Central memory CD4-positive, alpha-beta T cell (primary cell): ENCODE results near the gene RASGEF1C.

ENCODE experiments used
- DNase-seq: peaks from one replicate; pipeline ENCODE4 v3.0.0; 2022

Gene RASGEF1C

DNA sequence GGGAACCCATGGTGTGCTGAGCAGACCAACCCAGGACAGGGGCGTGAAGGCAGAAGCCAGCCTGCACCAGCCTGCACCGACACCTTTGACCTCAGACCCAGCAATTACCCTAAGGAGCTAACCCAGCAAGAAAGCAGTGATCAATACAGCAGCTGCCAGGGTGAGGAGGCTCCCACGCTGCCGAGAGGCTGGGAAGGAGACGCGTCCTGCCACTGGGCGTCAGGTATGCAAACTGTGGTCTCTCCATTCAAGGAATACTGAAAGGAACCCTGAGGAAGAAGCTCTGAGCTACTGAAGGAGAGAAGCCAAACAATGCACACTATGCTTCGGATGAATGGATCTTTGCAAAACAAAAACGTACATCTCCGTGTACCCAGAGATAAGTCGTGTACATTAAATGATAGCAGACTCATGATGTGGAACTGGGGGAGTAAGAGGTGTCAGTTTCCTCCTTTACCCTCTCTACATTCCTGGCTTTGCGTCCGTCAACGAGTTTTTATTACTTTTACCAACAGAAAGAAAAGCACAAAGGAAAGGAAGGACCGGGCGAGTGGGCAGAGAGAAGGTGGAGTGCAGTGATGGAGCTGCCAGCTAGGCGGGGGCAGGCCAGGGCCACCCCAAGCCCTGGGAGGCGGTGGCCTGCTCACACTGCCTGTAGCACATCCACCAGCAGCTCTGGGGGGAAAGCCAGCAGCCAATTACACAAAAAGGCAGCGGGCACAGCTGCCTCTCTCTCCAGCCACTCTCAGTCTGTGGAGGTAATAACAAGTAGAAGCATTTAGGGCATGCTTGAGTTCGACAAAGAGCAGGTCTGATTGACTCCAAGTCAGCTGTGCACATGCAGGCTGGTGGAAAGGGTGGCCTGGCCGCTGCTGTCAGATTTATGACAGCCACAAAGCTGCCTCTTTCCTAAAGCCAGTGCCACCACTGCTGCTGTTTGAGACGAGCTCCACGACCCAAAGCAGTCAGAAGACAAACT, 29.3 kb downstream of the RASGEF1C start:
- DNase-seq, result no peak

DNA sequence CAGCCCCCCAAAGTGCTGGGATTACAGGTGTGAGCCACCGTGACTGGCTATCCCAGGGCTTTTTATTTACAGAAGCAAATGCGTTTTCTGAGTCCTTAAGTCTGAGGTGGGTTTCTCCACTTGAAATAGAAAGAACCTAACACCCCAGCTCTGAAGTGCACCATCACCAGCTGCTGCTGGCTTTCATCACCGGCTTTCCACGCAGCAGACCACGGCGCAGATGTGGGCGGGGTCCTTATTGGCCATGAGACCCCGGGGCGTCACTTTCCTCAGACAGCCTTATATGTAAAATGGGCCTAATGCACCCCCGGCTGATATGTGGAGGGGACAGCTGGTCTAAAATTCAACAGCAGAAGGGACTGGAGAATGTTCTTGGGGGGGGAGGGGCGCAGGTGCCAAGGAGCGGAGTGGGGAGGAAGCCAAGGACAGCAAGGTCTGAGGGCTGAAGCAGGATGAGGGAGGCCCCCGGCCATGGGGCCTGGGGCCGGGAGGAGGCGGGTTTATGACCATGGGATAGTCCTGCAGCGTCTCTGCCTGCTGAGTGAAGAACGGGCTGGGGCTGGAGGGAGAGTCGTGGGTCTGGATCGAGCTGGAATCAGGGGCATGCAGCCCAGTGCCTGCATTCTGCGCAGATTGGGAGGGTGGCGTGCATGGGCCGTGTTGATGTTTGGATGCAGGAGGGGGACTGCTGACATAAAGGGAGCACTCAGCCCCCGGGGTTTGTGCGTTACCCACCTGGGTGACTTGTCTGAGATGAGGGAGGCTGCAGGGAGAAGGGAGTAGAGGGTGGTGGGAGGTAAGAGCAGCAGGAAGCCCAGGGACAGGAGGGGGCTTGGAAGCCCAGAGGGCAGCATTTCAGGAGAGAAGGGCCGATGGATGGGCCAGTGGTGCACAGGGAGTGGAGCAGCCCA, 30.2 kb downstream of the RASGEF1C start:
- DNase-seq, result no peak

- no peak for DNase-seq
Observed at GRCh38 chr5:180176191-180176590, 32.8 kb downstream of the RASGEF1C start.

DNA sequence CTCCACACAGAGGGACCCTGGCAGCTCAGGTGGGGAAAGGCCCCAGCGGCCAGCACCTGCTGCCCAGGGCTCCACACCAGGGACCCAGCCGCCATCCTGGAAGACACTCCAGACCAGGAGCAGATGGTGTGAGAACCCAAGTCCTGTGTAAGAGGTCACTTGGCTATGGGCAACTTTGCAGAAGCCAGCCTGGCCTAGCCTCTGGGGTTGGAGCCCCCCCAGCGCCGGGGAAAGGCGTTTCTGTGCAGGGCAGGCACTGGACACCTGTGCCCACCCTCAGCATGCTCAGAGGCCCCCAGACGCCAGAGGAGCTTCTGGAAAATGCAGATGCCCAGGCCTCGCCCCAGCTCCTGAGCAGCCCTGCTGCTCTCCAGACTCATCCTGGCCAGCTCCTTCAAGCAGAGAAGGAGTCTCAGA, 34.0 kb downstream of the RASGEF1C start:
- no peak for DNase-seq

DNA sequence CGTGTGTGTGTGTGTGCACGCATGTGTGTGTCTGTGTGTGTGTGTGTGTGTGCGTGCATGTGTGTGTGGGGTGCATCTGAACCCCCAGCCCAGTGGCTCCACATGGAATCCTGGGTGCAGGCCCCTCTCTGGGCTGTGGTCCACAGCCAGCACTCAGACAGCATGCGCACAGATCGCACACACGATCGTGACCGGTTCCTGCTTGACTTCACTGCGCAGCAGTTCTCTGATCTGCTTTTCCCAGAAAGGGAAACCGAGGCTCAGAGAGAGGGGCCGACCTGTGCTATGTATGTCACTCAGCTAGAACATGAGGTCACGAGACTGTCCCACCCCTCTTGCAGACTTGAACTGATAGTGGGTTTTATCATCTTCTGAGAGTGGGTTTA, 34.4 kb downstream of the RASGEF1C start:
- DNase-seq, result no peak

- DNase-seq, result no peak
Observed at GRCh38 chr5:180173875-180174586, 35.0 kb downstream of the RASGEF1C start.

- DNase-seq, result no peak
Observed at GRCh38 chr5:180173198-180173544, 35.8 kb downstream of the RASGEF1C start.

GRCh38 chr5:180172447-180173197, 36.4 kb downstream of the RASGEF1C start:
- DNase-seq, result no peak

DNA sequence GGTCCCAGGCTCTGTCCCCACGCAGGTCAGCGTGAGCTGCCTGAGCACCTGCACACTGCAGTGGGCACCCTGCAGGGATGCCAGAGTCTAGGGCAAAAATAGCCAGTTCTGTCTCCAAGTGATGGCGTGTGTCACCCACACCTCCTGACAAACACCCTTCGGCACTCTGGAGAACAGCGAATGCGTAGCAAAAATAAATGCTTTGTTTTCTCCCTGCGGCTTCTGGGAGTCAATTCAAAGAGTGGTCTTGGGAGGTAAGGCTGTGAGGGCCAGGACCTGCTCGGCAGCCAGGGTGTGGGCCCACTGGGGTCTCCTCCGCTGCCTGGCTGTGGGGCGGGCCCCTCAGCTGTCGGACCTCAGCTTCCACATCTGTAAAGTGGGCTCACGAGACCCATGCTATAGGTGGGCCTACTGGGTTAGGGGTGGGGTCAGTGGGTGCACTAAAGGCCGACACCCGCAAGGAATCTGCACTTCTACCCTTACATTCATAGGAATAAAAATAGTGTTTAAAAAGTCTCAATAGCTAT, 37.4 kb downstream of the RASGEF1C start:
- DNase-seq, result no peak

DNA sequence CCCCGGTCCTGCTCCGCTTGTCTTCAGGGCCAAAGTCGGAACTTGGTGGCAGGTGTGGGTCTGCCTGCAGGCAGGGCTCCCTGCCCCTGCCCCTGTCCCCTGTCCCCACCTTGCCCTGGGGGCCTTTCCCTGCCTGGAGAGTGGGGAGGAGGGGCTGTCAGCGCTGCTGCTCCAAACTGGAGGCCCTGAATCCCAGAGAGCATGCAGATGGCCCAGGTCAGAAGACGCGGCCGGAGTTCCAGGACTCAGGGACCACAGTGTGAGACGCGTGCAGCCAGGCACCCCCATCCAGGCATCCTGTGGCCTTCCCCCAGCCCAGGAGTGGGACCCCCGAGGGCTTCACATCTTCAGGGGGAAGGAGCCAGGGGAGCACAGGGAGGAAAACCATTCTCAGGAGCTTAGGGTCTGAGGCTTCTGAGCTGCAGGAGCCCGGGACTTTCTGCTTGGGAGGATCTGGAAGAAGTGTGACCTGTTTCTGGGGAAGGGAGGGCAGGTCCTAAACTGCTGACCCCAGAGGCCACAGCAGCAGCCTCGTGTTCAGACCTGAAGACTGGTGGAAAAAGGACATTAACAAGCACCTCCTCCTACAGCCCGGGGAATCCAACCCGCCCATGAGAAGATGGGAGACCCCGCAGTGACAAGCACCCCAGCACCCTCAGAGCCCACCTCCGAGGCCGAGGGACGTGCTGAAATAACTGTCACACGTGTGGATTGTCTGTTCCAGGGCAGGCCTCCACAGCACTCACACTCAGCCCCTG, 38.0 kb downstream of the RASGEF1C start:
- no peak for DNase-seq

- no peak for DNase-seq
Observed at GRCh38 chr5:180170106-180170809, 38.8 kb downstream of the RASGEF1C start.

- no peak for DNase-seq
Observed at GRCh38 chr5:180169248-180170105, 39.5 kb downstream of the RASGEF1C start.

GRCh38 chr5:180168758-180169157, 40.3 kb downstream of the RASGEF1C start:
- no peak for DNase-seq

- DNase-seq, result no peak
Observed at GRCh38 chr5:180166176-180166575, 42.8 kb downstream of the RASGEF1C start.

GRCh38 chr5:180162304-180162661, 46.7 kb downstream of the RASGEF1C start:
- DNase-seq, result no peak

DNA sequence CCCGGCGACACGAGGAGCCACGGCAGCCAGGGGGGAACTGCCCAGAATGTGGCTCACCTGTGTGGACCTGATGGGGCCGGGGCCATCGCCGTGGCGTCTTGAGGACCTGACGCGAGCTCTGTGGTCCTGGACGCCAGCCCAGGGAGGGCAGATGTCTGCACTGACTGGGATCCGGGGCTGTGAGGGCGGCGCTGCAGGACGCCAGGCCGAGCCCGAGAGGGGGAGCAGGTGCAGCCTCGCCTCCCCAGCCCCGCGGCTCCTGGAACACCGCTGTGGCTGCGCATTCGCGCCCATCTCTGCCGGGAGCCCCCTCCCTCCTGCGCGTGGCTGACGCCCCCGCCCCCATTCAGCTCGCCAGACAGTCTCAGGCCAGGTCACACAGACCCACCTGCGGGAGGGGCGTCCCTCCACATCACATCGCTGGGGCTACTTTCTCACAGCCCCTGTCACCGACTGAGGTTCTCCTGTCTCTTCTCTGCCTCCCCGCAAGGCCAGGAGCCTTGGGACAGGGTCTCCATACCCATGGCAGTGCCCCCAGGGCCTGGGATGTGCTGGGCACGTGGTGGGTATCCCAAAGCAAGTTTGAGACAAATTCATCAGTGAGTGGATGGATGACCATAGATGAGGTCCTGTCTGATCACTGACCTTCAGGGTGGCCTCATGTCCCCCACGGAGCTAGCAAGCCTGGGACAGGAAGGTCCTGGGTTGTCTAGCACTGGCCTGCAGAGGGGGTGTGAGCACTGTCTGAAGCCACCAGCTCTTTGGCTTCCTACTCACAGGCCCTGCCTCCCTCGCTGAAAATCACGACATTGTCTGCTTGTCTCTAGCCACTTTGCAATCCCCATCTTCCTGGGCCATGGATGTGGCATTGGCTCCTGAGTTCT, 47.3 kb downstream of the RASGEF1C start:
- no peak for DNase-seq

DNA sequence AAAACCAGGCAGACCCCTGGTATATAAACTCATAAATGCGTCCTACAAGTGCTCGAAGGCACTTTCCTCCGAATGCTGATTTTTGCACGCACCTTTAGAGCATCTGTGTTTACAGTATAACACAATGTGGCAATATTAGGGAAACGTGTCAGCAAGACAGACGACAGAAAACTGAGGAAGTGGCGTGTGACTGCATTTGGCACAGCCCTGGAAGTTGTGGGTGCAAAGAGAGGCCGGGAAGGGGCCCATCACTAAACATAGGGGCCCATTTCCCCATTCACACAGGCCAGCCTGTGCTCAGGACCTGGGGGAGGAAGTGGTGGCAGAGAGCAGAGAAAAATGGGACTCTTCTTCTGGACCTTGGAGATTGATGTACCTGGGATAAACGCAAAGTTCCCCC, 48.2 kb downstream of the RASGEF1C start:
- no peak for DNase-seq

GRCh38 chr5:180160215-180160614, 48.8 kb downstream of the RASGEF1C start:
- DNase-seq, result no peak

- no peak for DNase-seq
Observed at GRCh38 chr5:180159756-180160155, 49.3 kb downstream of the RASGEF1C start.
